Thyroid gland (tissue), 4 donors: ENCODE data around the gene ARMC2.

Source experiments
- CTCF ChIP-seq, 6 experiments: fragments of 200-600 bp in 3 of 6; fragments of 450-650 bp in 3 of 6; sonication (generic) in 3 of 6; IDR thresholded peaks; one replicate each; pipeline ENCODE4 v1.5.1; 2016 to 2019; ENCODE audit warnings: antibody characterized with exemption in 6 of 6, mild to moderate bottlenecking in 2 of 6, inconsistent platforms in 1 of 6, moderate library complexity in 1 of 6
- POLR2A ChIP-seq, 2 donors: fragments of 450-650 bp; IDR thresholded peaks; one replicate each; pipeline ENCODE4 v1.6.1; 2017; ENCODE audit warnings: antibody characterized with exemption in 2 of 2, mild to moderate bottlenecking in 2 of 2, moderate library complexity in 1 of 2

GRCh38 chr6:108877046-108877751, 29.0 kb downstream of the ARMC2 start:
- TF ChIP-seq POLR2A (IDR thresholded peaks at IDR 0.05) (no peak), CTCF (IDR thresholded peaks at IDR 0.05) (no peak)
